A549 (cell line): ENCODE results near the gene CCDC40. TPM values are rescaled to one million over a fixed set of nuclear protein-coding genes. Genes with fewer than 3 reads are reported as not detected.

Experiments
- ATAC-seq, 2 experiments: fragments of 200-7000 bp in 1 of 2; fragments of >200 bp in 1 of 2; cut with Nextera tagmentation in 1 of 2; cut with Tn5 transposase in 1 of 2; 3 replicates each; pipeline versions ENCODE4 v1.8.0 to v1.9.1; 2018 to 2020; ENCODE audit warnings: mild to moderate bottlenecking in 1 of 2, moderate library complexity in 1 of 2
- CTCF ChIA-PET: fragments of 300-600 bp; sonication (Branson Sonifier 250); formaldehyde crosslinking; extraction: SDS; loops from one replicate; lab custom pipeline; 2021; ENCODE audit warnings: antibody characterized with exemption, inconsistent platforms; lab: Yijun Ruan, JAX
- POLR2A ChIA-PET: fragments of 350-600 bp; formaldehyde crosslinking; extraction: SDS; loops from one replicate; lab custom pipeline; 2021; ENCODE audit warnings: antibody characterized with exemption, inconsistent platforms; lab: Yijun Ruan, JAX
- DNase-seq, 2 experiments: peaks; one replicate each; pipeline versions ENCODE4 v3.0.0 to v3.0.0-alpha.2; 2011 to 2016; ENCODE audit warnings: low read depth in 1 of 2, low spot score in 1 of 2
- FAIRE-seq: peaks from 2 replicates; lab custom pipeline; 2011; peaks lifted over from hg19 to GRCh38; lab: Jason Lieb, UNC
- H3K27ac ChIP-seq, 2 experiments: fragments of >200 bp; sonication (Bioruptor Twin); formaldehyde crosslinking; 3 replicates each; pipeline ENCODE4 v1.5.1; 2016 to 2017
- H3K4me1 ChIP-seq: fragments of >200 bp; sonication (Bioruptor Twin); formaldehyde crosslinking; 3 replicates; pipeline ENCODE4 v1.6.1; 2016
- H3K4me2 ChIP-seq: fragments of >200 bp; sonication (Bioruptor Twin); formaldehyde crosslinking; 3 replicates; pipeline ENCODE4 v1.6.1; 2016
- H3K4me3 ChIP-seq: fragments of >200 bp; sonication (Bioruptor Twin); formaldehyde crosslinking; 3 replicates; pipeline ENCODE4 v1.5.1; 2016
- H3K9me3 ChIP-seq: fragments of >200 bp; sonication (Bioruptor Twin); formaldehyde crosslinking; 3 replicates; pipeline ENCODE4 v1.6.1; 2016
- BCL3 ChIP-seq: fragments of >200 bp; sonication (Bioruptor Twin); formaldehyde crosslinking; IDR thresholded peaks from 3 replicates; pipeline ENCODE4 v1.6.1; 2016
- CBX2 ChIP-seq: fragments of 200-600 bp; sonication (generic); IDR thresholded peaks from 2 replicates; pipeline ENCODE4 v1.6.1; 2016; ENCODE audit warnings: low read depth, mild to moderate bottlenecking, borderline replicate concordance
- EHF ChIP-seq: fragments of 250-450 bp; sonication (Bioruptor Pico); IDR thresholded peaks from 2 replicates; pipeline ENCODE4 v1.5.0; 2020; ENCODE audit warnings: mild to moderate bottlenecking
- ESRRA ChIP-seq: fragments of 150-350 bp; IDR thresholded peaks from 2 replicates; pipeline ENCODE4 v1.6.1; 2014; ENCODE audit warnings: mild to moderate bottlenecking, low read length, borderline replicate concordance
- FOSB ChIP-seq: fragments of 250-450 bp; sonication (Bioruptor Pico); IDR thresholded peaks from 2 replicates; pipeline ENCODE4 v1.5.0; 2020; ENCODE audit warnings: mild to moderate bottlenecking, moderate library complexity
- HEYL ChIP-seq: fragments of 250-450 bp; sonication (Bioruptor Pico); IDR thresholded peaks from 2 replicates; pipeline ENCODE4 v1.8.0; 2021; ENCODE audit warnings: mild to moderate bottlenecking, moderate library complexity
- HOXB13 ChIP-seq: fragments of 250-450 bp; sonication (Bioruptor Pico); IDR thresholded peaks from 2 replicates; pipeline ENCODE4 v1.5.0; 2020; ENCODE audit warnings: low read depth, mild to moderate bottlenecking, moderate library complexity
- JUNB ChIP-seq: fragments of >200 bp; sonication (Bioruptor Twin); formaldehyde crosslinking; IDR thresholded peaks from 2 replicates; pipeline ENCODE4 v1.6.1; 2016
- KDM5A ChIP-seq: fragments of 200-600 bp; sonication (generic); IDR thresholded peaks from 2 replicates; pipeline ENCODE4 v1.6.1; 2016; ENCODE audit warnings: antibody characterized with exemption, mild to moderate bottlenecking
- MAFK ChIP-seq: fragments of 450-650 bp; IDR thresholded peaks from 2 replicates; pipeline ENCODE4 v1.6.1; 2014; ENCODE audit not compliant: partially characterized antibody
- NPAS2 ChIP-seq: fragments of 250-450 bp; sonication (Bioruptor Pico); IDR thresholded peaks from 2 replicates; pipeline ENCODE4 v1.8.0; 2022; ENCODE audit warnings: mild to moderate bottlenecking, moderate library complexity, borderline replicate concordance
- PHF8 ChIP-seq: fragments of 200-600 bp; sonication (generic); IDR thresholded peaks from 2 replicates; pipeline ENCODE4 v1.6.1; 2016; ENCODE audit warnings: low read depth, mild to moderate bottlenecking, antibody characterized with exemption, moderate library complexity, borderline replicate concordance
- POLR2A ChIP-seq: IDR thresholded peaks from 2 replicates; pipeline ENCODE4 v1.6.1; 2012; ENCODE audit warnings: mild to moderate bottlenecking, low read length
- RNF2 ChIP-seq: fragments of 200-600 bp; sonication (generic); IDR thresholded peaks from 2 replicates; pipeline ENCODE4 v1.6.1; 2016; ENCODE audit warnings: low read depth, mild to moderate bottlenecking, antibody characterized with exemption, moderate library complexity, borderline replicate concordance
- TP53 ChIP-seq: fragments of 250-450 bp; sonication (Bioruptor Pico); IDR thresholded peaks from 2 replicates; pipeline ENCODE4 v1.5.0; 2021; ENCODE audit warnings: mild to moderate bottlenecking, moderate library complexity
- USF2 ChIP-seq: fragments of 450-650 bp; IDR thresholded peaks from 2 replicates; pipeline ENCODE4 v1.6.1; 2014; ENCODE audit warnings: antibody characterized with exemption
- WGBS: methylation state at CpG from one replicate; pipeline ENCODE4 v1.1.6; 2017; ENCODE audit errors: missing lambda C conversion rate; 5-methylcytosine and 5-hydroxymethylcytosine counted together
- polyA plus RNA-seq, 4 experiments: library from polyadenylated mRNA; depleted of rRNA in 3 of 4; stranded (reverse); fragments of >200 nt; fragmentation: RNase III in 1 of 4; extraction: RNeasy Plus Mini Kit Qiagen cat#74134 plus additional on column Dnase treatment in 1 of 4; gene quantifications; 2 replicates in 3 of 4; 3 replicates in 1 of 4; pipeline ENCODE4 v1.2.3, GENCODE V29; 2011 to 2017
- TF ChIP-seq, protein P1 (sequence below): fragments of 200-600 bp; sonication (generic); IDR thresholded peaks from 2 replicates; pipeline ENCODE4 v1.6.1; 2016; ENCODE audit warnings: antibody characterized with exemption, mild to moderate bottlenecking, moderate library complexity
- TF ChIP-seq, protein P2 (sequence below): fragments of 250-450 bp; sonication (Bioruptor Pico); IDR thresholded peaks from 2 replicates; pipeline ENCODE4 v1.5.0; 2020; ENCODE audit warnings: low read depth, mild to moderate bottlenecking, moderate library complexity
- TF ChIP-seq, protein P3 (sequence below): fragments of >200 bp; sonication (Bioruptor Twin); formaldehyde crosslinking; IDR thresholded peaks from 2 replicates; pipeline ENCODE4 v1.6.1; 2016

The CCDC40 gene
- polyA plus RNA-seq, 2 of the 4 experiments (the other 2 are of a cell fraction) = 5.9 to 11.3 TPM

- ChIA-PET CTCF (interaction anchor here (1.1 to 3.1 kb wide), 4 partner anchors 30 to 266 kb away, joined by 3 to 11 read pairs (median 5); partner anchors contain the start of gene GAA), POLR2A (no interaction called here)
- no peak for DNase-seq
- TF ChIP-seq RNF2 = no peak
- TF ChIP-seq, protein P1, sequence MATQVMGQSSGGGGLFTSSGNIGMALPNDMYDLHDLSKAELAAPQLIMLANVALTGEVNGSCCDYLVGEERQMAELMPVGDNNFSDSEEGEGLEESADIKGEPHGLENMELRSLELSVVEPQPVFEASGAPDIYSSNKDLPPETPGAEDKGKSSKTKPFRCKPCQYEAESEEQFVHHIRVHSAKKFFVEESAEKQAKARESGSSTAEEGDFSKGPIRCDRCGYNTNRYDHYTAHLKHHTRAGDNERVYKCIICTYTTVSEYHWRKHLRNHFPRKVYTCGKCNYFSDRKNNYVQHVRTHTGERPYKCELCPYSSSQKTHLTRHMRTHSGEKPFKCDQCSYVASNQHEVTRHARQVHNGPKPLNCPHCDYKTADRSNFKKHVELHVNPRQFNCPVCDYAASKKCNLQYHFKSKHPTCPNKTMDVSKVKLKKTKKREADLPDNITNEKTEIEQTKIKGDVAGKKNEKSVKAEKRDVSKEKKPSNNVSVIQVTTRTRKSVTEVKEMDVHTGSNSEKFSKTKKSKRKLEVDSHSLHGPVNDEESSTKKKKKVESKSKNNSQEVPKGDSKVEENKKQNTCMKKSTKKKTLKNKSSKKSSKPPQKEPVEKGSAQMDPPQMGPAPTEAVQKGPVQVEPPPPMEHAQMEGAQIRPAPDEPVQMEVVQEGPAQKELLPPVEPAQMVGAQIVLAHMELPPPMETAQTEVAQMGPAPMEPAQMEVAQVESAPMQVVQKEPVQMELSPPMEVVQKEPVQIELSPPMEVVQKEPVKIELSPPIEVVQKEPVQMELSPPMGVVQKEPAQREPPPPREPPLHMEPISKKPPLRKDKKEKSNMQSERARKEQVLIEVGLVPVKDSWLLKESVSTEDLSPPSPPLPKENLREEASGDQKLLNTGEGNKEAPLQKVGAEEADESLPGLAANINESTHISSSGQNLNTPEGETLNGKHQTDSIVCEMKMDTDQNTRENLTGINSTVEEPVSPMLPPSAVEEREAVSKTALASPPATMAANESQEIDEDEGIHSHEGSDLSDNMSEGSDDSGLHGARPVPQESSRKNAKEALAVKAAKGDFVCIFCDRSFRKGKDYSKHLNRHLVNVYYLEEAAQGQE = no peak
- TF ChIP-seq JUNB = no peak
- TF ChIP-seq KDM5A = no peak
- ATAC-seq = no peak
- H3K4me1 ChIP-seq = no peaks in the 10 kb centered on the region
- no peaks in the 10 kb centered on the region for H3K9me3 ChIP-seq
- H3K27ac ChIP-seq = no peak overlapping the region
- H3K4me2 ChIP-seq = no peak overlapping the region
- no peak overlapping the region for H3K4me3 ChIP-seq
- WGBS = 88% methylated on average over 9 of the region's 9 CpGs
- FAIRE-seq = no peak
These were observed 19.2 kb downstream of the CCDC40 start for GRCh38 chr17:80055597-80055996.

- POLR2A ChIA-PET = no interaction called here
- DNase-seq = no peak
- no peak; a peak in 1 of 6 replicates for ATAC-seq
- CTCF ChIA-PET = interaction anchor here (0.7 to 2.8 kb wide), 4 partner anchors 24 to 53 kb away, joined by 5 to 12 read pairs (median 7); partner anchors contain the start of gene GAA
- H3K27ac ChIP-seq = no peak overlapping the region
- TF ChIP-seq USF2 (no peak), HEYL (CRISPR knock-in tag) (no peak), CBX2 (no peak), MAFK (no peak), BCL3 (no peak), TP53 (no peak), EHF (CRISPR knock-in tag) (no peak), ESRRA (no peak), HOXB13 (CRISPR knock-in tag) (no peak), PHF8 (no peak), RNF2 (no peak), NPAS2 (no peak), POLR2A (no peak), FOSB (no peak)
- TF ChIP-seq, protein P2, sequence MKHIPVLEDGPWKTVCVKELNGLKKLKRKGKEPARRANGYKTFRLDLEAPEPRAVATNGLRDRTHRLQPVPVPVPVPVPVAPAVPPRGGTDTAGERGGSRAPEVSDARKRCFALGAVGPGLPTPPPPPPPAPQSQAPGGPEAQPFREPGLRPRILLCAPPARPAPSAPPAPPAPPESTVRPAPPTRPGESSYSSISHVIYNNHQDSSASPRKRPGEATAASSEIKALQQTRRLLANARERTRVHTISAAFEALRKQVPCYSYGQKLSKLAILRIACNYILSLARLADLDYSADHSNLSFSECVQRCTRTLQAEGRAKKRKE = no peak
- TF ChIP-seq, protein P3, sequence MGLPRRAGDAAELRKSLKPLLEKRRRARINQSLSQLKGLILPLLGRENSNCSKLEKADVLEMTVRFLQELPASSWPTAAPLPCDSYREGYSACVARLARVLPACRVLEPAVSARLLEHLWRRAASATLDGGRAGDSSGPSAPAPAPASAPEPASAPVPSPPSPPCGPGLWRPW = no peak
- no peak overlapping the region for H3K4me2 ChIP-seq
- H3K9me3 ChIP-seq = no peaks in the 10 kb centered on the region
- H3K4me3 ChIP-seq = no peak overlapping the region
- no peak for FAIRE-seq
- peaks cover 2% of the 10 kb centered on the region; the same call in 1 of the 3 replicates for H3K4me1 ChIP-seq
- WGBS = 90% methylated on average over 28 of the region's 28 CpGs
These were observed 22.0 kb downstream of the CCDC40 start for GRCh38 chr17:80058311-80058955.
